ENCODE results near the gene NRDC.
"Not testable (repeated sequence)": the region's sequence is repeated elsewhere in the genome, so short reads cannot be mapped to it uniquely, and the experiment has no call there.

The NRDC gene

GRCh38 chr1:51894748-51895147 is 16.2 kb upstream of the NRDC start:
- not testable (repeated sequence) for DNase-seq

- peak; percentile 26 for DNase-seq
Observed at GRCh38 chr1:51878308-51878615, 265 bp downstream of the NRDC start.

- no peak for DNase-seq
Observed at GRCh38 chr1:51877434-51878307, 856 bp downstream of the NRDC start.

- DNase-seq: no peak
Observed at GRCh38 chr1:51875836-51876235, 2.7 kb downstream of the NRDC start.

DNA sequence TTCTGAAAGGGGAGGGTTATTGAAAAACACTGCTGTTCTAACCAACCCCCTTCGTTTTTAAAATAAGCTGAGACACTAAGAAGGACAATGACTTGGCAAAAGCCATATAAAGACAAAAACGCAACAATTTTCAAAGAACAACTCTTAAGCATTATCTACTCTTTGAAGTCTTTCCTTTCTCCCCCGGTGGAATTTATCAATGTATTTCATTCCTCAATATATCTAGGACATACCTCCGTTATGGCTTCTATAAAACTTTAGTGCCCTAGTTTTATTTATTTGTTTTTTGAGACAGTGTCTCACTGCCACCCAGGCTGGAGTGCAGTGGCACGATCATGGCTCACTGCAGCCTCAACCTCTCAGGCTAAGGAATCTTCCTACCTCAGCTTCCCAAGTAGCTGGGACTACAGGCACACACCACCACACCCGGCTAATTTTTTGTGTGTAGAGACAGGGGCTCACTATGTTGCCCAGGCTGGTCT is 3.2 kb downstream of the NRDC start:
- no peak for DNase-seq

DNA sequence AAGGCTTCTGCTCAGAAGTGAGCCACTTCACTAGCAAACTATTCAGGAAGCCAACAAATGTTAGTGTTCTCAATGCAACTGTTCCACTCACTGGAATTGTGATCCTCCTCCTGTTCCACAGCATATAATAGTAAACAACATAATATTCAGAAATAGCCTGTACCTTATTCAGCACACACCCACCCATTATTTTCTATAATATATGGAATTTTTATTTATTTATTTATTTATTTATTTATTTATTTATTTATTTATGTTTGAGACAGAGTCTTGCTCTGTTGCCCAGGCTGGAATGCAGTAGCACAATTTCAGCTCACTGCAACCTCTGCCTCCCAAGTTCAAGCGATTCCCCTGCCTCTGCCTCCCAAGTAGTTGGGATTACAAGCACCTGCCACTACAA is 5.3 kb downstream of the NRDC start:
- not testable (repeated sequence) for DNase-seq

- no peak for DNase-seq
Observed at GRCh38 chr1:51871351-51871975, 7.1 kb downstream of the NRDC start.

- no peak for DNase-seq
Observed at GRCh38 chr1:51870603-51871350, 7.8 kb downstream of the NRDC start.

GRCh38 chr1:51867479-51868232 is 10.9 kb downstream of the NRDC start:
- no peak for DNase-seq

- DNase-seq: no peak
Observed at GRCh38 chr1:51863384-51863783, 15.1 kb downstream of the NRDC start.

DNA sequence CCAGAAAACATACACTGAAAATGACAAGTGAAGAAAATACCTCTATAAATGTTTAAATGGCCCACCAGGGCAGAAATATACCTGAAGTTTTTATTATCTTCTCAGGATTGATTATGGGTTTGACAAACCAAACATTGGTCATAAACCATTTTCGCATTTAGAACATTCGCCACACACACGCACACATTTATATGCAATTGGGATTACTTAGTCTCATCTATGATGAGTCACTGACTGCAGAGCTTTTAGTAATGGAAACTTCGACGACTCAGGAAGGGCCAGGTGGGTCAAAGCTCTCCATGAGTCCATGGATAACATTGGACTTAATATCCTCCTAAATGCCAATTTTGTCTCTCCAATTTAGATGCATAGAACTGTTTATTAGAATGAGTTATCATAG is 16.9 kb downstream of the NRDC start:
- no peak for DNase-seq

- no peak for DNase-seq
Observed at GRCh38 chr1:51859735-51860134, 18.8 kb downstream of the NRDC start.

DNA sequence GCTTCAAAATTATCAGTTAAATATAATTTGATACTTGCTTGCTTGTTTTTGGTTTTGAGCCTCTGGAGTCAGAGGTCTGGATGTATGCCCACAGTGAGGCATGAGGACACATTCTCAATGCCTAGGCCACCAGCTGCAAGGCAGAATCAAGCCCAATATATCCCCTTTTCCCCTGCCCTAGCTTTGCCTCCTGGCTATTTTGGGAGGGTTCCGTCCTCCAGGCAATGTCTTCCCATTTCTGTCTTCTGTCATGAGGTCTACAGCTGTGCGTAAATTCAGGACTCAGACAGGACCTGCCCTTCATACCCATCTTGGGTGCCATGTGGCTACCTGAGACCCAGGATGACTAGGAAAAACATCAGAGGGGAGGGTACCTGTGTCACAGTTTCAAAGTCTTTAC is 19.2 kb downstream of the NRDC start:
- no peak for DNase-seq

- DNase-seq: no peak
Observed at GRCh38 chr1:51858892-51859291, 19.6 kb downstream of the NRDC start.

DNA sequence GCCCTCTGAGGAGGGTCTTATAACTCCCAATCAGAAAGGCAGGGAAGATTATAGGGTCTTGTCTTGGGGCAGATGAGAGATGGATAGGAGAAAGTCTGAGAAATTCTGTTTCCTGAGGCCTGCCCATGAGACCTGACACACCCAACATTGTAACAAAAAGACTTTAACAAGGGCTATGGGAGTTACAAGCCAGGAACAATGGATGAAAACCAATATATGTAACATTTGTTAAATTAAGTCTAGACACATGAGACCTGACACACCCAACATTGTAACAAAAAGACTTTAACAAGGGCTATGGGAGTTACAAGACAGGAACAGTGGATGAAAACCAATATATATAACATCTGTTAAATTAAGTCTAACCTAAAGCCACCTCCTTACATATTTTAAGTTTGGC is 21.8 kb downstream of the NRDC start:
- no peak for DNase-seq

DNA sequence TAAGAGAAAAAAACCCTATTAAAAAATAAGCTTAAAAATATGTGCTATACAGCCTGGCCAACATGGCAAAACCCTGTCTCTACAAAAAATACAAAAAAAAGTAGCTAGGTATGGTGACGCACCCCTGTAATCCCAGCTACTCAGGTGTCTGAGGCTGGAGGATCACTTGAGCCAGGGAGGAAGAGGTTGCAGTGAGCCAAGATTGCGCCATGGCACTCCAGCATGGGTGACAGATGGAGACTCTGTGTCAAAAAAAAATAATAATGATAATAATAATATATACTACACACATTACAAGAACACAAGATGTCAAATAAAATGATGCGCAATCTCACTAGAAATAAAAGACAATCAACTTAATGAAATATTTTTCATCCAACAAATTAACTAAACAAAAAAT is 22.9 kb downstream of the NRDC start:
- no peak for DNase-seq

- DNase-seq: no peak
Observed at GRCh38 chr1:51853360-51853759, 25.2 kb downstream of the NRDC start.

- no peak for DNase-seq
Observed at GRCh38 chr1:51851882-51852396, 26.6 kb downstream of the NRDC start.

DNA sequence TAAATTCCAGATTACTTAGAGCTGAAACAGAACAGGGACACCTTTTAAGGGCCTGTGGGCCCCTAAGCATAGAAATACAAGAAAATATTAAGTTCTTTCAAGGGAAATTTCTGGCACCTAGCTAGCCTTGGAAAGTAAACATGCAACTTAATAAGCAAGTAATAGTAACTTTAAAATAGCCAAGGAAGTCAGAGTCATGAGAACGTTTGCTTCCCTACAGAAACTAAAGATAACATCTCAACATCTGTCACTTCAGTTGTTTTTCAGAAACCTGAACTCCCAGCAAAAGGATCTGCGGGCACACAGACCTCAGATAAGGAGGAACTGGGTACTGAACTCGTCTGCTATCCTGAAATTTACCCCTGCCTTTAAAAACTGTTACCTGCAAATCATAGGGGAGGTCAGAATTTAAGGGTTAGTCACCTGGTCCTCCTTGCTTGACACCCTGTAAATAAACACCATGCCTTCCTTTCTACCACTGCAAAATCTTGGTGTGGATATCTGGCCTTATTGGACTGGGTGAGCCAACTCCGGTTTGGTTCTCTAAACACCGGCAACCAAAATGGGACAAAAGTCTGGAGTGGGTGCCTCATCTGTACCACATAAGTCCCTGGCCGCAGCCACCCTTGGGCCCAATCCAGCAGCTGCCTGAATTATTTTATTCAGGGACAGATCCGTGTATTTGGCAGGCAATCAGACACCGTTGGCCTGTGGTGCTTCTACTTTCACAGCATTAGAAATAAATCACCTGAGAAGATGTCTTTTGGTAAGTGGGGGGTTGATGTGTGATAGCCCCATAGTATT is 27.9 kb downstream of the NRDC start:
- no peak for DNase-seq

DNA sequence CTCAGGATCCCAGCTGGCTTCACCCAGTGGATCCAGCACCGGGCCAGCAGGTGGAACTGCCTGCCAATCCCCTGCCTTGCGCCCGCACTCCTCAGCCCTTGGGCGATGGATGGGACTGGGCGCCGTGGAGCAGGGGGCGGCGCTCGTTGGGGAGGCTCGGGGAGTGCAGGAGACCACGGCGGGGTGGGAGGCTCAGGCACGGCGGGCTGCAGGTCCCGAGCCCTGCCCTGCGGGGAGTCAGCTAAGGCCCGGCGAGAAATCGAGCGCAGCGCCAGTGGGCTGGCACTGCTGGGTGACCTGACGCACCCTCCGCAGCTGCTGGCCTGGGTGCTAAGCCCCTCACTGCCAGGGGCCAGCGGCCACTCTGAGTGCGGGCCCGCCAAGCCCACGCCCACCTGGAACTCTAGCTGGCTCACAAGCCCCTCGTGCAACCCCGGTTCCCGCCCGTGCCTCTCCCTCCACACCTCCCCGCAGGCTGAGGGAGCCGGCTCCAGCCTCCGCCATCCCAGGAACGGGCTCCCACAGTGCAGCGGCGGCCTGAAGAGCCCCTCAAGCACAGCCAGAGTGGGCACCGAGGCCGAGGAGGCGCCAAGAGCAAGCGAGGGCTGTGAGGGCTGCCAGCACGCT is 31.1 kb downstream of the NRDC start:
- no peak for DNase-seq

DNA sequence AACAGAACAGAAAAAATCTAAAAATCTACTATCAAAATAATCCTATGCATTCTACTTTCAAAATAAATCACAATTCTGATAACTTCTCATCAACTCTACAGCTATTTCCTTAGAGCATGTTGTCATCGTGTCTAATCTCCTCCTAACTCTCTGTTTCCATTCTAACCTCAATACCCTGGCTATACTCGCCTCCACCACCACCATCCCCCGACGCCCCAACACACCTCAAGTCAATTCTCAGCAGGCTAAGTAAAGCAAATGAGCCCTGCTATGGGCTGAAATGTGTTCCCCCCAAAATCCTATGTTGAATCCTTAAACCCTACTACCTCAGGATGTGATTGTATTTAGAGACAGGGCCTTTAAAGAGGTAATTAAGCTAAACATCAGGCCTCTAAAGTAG is 34.6 kb downstream of the NRDC start:
- no peak for DNase-seq

GRCh38 chr1:51842261-51842660 is 36.3 kb downstream of the NRDC start:
- no peak for DNase-seq
